ENCODE results near the gene SNX5.

DNA sequence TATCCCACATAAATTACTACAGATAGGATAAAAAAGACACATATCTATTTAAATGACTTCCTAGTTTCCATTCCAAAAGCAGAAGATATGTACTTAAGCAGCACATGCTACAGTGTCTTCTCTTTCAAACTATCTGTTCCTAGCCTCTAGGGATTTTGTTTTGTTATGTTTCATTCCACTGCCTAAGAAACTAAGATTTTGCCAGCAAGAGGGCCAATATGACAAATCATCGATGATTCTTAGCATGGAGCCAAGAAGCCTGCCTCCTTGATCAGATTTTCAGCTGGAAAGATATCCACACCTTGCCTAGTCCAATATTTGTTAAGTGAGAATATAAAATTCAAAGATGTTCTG lies 7.0 kb downstream of the SNX5 start:
- TF ChIP-seq, protein P1, sequence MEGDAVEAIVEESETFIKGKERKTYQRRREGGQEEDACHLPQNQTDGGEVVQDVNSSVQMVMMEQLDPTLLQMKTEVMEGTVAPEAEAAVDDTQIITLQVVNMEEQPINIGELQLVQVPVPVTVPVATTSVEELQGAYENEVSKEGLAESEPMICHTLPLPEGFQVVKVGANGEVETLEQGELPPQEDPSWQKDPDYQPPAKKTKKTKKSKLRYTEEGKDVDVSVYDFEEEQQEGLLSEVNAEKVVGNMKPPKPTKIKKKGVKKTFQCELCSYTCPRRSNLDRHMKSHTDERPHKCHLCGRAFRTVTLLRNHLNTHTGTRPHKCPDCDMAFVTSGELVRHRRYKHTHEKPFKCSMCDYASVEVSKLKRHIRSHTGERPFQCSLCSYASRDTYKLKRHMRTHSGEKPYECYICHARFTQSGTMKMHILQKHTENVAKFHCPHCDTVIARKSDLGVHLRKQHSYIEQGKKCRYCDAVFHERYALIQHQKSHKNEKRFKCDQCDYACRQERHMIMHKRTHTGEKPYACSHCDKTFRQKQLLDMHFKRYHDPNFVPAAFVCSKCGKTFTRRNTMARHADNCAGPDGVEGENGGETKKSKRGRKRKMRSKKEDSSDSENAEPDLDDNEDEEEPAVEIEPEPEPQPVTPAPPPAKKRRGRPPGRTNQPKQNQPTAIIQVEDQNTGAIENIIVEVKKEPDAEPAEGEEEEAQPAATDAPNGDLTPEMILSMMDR (IDR thresholded peaks at IDR 0.05; ENCODE audit: borderline replicate concordance, extremely low read depth, low read length, poor library complexity, severe bottlenecking) = no peak
- TF ChIP-seq EZH2 (IDR thresholded peaks at IDR 0.05; ENCODE audit: borderline replicate concordance, low read depth, low read length, severe bottlenecking) = no peak

Data from DND-41 (cell line).